Measurements from ENCODE around the gene LIN54.
"Not testable (repeated sequence)": the region's sequence is repeated elsewhere in the genome, so short reads cannot be mapped to it uniquely, and the experiment has no call there.

LIN54 gene

DNA sequence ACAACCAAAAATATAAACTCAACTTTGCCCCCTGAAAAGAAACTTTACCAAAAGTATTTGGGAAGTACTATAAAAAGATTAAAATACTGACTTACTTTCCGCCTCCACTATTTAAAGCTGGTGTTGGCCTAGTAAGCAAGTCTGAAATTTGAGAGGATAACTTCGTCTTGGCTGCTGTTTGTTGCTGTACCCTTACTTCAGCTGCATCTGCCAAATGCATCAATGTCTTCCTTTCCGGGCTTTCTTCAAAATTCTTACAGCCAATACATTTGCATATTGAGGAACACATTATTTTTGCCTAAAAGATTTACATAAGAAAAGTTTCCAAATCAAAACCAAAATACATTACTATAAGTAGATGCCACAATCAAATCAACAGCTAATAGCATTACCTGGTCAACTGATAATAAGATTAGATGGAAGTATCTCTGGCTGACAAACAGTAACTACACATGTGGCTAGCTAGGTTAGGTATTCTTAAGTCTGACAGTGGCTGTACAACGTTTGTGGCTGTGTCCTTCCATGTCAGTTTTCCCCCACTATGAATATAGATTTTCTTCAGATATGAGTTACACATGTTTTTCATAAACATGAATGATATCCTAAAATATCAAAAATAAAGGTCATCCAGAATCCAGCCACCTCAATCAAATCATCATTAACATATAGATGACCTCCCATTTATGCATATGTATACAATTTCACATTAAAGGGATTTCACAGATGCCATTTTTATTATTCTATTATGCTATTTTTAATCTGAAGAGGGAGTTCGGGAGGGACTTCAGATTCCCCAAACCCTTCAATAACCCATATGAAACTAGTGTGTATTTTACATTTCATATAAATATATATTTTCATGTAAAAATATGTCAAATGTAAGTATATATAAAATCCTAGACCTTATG, 79.5 kb downstream of the LIN54 start:
- DNase-seq: no peak

DNA sequence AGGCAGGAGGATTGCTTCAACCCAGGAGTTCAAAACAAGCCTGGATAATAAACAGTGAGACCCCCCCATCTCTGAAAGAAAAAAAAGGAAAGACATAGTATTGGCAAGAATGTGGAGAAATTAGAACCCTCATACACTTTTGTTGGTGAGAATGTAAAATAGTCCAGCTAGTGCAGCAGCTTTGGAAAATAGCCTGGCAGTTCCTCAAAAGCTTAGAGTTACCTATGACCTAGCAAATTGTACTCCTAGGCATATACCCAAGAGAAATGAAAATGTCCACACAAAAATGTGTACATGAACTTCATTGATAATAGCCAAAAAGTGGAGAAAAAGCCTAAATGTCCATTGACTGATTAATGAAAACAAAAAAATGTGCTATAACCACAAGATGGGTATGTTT, 88.8 kb downstream of the LIN54 start:
- DNase-seq: no peak

DNA sequence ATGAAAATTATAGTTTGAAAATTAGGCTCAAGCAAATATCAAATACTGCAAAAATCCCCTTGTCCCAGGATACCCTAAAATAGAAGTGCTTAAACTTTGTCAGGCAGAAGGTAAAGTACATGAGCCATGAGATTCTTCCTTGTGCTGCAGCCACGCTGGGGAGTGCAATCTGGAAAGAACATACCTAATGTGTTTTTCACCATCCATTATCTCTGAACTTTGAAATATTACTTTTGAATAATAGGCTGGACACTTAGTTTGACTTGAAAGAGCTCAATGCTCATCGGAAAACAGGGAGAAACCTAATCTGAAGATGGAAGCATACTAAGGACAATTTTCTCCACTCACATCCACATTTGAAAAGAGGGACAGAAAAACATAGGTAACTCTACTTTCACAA, 91.2 kb downstream of the LIN54 start:
- DNase-seq: no peak

DNA sequence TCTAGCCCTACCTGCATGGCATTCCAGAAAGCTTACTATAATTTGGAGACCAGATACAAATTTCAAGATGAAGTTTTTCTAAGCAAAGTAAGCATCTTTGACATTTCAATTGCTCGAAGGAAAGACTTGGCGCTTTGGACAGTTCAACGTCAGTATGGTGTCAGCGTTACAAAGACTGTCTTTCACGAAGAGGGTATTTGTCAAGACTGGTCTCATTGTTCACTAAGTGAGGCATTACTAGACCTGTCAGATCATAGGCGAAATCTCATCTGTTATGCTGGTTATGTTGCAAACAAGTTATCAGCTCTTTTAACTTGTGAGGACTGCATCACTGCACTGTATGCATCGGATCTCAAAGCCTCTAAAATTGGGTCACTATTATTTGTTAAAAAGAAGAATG, 92.5 kb downstream of the LIN54 start:
- no peak for DNase-seq

DNA sequence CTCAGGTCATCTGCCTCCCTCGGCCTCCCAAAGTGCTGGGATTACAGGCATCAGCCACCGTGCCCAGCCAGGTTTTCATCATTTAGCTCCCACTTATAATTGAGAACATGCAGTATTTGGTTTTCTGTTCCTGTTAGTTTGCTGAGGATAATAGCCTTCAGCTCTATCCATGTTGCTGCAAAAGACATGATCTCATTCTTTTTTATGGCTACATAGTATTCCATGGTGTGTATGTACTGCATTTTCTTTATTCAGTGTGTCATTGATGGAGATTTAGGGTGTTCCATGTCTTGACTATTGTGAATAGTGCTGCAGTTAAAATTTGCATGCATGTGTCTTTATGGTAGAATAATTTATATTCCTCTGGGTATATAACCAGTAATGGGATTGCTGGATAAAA, 96.7 kb downstream of the LIN54 start:
- DNase-seq: not testable (repeated sequence)

DNA sequence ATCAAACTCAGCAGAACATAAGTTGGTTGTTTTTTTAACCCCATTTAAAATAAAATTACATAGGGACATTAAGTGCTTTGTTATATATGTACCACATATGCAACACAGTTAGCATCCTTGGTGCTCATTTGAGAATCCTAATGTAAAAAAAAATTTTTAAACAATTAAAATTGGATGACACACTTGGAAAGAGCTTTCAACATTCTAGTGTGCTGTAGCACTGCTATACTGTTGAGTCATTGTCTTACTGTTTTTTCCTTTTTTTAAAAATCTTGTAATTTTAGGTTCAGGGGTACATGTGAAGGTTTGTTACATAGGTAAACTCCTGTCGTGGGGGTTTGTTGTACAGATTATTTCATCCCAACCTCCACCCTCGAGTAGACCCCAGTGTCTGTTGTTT, 97.3 kb downstream of the LIN54 start:
- no peak for DNase-seq

DNA sequence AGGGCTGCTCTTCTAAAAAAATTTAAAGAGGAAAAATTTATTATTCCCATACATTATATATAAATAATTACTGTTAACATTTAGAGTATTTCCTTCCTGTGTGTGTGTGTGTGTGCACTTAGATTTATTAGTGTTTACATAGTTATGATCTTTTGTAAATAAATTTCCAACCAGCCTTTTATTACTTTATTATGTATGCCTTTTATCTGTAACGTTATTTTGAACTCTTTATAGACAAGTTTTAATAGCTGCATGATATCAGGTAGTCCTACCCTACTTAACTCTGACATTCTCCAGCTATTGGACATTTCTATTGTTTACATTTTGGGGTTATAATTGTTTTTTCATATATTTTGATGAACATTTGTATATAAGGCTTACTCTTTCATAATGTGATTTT, 101.3 kb downstream of the LIN54 start:
- DNase-seq: no peak

DNA sequence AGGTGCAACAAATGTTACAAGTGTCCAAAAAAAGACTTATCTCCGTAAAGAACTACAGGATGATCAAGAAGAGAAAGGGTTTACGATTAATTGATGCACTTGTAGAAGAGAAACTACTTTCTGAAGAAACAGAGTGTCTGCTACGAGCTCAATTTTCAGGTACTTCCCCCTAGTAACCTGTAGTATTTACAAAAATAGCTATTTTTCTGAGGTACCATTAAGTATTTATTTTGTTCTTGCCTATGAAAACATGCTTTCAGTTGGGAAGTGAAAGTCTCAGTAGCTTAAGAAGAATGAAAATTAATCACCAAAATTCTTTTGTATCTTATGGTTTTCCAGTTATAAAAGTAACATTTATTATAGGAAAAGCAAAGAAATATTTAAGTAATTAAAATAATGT, 104.2 kb downstream of the LIN54 start:
- DNase-seq: no peak

DNA sequence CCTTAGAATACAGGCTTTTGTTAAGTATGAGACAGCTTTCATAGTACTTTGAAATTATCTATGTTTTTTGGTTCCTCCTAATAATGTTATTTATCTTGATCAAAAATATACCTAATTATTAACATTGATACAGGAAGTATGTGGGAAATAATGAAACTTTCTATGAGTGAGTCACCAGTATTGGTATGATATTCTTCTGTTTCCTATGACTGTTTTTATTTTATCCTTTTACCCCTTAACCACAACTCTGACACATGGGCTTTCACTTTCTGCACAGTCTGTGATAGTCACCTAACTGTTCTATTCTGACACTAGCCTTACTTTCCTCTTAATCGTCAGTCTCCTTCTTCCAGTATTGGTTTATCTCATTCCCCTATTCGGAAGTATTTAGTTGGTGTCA, 105.4 kb downstream of the LIN54 start:
- no peak for DNase-seq

DNA sequence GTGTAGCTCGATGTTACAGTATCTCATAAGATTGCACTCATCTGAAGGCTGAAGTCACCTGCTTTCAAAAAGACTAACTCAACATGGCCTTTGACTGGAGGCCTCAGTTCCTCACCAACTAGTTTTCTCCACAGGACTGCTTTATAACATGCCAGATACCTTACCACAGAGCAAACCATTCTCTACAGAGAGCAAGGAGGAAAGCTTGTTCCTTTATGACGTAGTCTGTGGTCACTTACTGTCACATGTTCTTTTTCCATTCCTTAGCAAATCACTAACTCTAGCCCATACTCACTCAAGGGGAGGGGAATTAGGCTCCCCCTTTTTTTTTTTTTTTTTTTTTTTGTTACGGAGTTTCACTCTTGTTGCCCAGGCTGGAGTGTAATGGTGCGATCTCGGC, 106.9 kb downstream of the LIN54 start:
- DNase-seq: no peak

DNA sequence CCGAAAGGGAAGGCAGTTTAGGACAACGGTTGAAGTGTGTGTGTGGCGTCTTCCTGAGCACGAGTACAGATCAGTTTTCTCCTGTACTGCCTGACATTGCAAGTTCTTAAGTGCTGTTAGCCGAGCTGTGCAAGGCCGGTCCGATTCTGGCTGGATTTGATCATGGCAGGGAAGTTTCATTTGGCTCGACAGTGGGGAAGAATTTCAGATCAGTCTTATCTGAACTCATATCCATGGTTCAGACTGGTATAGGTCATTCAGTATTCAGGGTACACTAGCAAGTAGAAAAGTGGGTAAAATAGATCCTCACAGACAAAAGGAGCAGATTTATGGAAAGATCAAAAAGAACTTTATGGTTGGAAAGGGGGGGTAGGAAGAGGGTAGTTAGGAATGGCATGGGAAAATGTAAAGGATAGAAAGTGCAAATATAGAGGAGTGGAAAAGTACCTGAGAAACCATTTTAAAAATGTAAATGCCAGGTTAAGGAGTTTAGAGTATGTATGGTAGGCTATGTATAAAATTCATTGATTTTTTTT, 109.4 kb downstream of the LIN54 start:
- DNase-seq: no peak

DNA sequence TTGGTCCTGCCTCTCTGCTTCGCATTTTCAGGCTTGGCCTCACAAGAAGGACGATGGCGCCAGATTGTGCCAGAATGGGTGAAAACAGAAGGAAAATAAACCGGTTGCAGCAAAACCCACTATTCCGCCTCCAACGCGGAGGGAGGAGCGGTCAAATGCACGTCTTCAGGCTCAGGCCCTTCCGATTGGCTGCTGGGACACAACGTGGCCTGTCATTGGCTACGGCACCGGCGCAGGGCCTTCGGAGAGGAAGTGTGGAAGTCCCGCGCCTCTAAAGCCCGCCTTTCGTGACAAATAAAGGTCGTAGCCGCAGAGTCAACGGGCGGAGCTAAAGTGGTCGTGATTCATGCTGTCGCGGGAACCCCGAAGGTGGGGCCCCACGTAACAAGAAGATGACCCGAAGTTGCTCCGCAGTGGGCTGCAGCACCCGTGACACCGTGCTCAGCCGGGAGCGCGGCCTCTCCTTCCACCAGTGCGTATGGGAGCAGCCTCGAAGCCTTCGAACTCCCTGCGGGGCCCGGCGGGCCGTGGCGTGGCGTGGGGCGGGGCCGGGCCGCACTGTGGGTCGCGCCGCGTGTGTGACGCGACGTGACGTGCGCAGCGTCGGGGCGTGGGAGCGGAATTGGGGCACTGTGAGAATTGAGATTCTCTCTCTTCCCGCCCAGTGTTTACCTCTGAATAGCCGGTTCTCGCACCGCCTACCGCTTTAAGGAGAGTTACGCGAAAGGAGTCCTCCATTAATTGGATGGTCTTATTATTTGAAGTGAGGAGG, 110.0 kb downstream of the LIN54 start, which contains the start of gene THAP9:
Gene THAP9 (plus strand): TSS at position 325 of the 772 bp plus-strand sequence. CDS start 68 bp downstream, at position 393.
- peak; percentile 96 for DNase-seq

DNA sequence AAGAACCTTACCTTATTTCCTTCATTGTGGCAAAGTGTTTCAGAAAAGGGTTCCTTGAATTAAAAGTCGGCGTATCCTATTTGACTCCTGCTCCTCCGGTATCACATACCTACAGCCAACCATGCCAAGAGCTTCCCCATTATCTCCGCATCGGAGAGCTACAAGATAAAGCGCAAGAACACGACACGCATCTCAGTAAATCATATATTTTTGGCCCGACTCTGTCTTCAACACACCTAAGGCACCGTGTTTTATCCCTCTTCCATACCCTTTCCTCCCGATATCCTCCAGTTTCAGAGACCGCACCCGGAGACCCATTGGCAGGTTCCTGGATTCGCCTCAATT, 110.6 kb downstream of the LIN54 start:
- DNase-seq: no peak

DNA sequence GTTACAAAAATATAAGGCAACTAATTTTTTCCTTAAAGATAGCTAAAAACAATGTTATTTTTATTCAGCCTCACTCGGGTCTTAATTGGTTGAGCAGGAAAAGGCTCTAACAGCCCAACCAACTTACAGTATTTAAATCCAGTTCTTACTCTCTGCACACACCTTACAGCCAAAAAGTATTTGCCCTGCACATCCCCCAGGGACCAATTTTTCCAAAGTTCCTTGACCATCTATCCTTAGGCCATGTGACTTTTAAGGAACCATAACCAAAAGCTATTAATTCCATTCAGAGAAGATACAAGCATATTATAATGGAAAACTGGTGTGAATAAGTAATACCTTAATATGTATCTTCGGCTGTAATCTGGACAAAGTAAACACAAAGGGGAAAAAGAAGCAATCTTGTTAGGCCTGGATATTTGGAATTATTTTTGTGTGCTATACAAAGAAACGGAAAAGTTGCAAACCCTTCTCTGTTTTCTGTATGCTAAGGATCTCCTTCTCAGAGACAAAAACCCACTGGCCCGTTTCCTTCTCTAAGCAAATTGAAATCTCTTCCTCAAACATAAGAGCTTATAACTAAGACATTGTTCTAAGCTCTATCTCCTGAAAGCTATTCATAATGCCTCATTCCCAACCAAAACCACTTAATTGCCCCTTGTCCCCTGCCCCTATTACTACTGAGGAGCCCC, 111.1 kb downstream of the LIN54 start:
- no peak for DNase-seq

DNA sequence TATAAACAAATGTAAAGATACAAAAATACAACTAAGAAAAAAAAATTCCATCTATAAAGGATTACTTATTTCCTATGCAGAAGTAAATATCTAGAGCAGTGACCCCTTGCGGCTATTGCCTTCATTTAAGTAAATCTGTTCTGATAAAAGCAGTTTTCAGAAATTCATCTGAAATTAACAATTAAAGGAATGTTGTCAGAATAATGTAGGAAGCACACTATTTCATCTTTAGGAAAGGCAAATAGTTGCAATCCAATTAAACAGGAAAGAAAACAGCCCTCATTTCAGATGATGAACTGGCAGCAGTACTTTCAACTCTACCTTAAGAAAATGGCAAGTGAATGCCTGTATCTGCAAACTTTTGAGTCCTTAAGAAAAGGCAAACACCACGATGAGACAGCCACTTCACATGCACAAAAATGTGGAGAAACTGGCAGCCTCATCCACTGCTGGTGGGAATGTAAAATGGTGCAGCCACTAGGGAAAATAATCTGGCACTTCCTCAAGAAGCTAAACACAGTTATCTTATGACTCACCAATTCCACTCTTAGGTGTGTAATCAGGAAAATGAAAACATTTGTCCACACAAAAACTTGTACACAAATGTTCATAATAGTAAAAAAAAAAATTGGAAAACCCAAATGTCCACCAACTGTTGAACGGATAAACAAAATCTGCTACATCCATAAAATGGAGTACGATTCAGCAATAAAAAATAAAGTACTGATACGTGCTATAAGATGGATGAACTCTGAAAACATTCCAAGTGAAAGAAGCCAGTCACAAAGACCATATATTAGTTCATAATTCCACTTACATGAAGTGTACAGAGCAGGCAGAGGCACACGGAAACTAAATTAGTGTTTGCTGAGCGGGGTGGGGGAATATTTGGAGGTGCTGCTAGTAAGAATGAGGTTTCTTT, 112.0 kb downstream of the LIN54 start:
- no peak for DNase-seq

DNA sequence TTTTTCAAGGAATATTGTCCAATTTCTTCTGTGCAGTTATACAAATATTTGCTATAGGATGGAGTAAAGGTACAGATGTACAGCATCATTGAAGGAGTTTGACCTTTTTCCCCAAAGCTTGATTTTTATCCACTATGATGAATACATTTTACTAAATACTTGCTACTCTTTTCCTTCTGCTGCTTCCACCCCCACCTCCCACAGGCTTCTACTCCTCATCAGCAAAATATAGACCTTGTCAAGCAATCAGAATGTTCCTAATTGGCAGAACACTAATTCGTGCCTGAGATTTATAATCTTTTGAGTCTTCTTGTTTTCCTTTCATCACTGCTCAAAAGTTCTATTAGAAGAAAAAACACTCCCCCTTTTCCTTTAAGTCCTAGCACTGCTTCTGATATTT, 113.9 kb downstream of the LIN54 start:
- DNase-seq: no peak

DNA sequence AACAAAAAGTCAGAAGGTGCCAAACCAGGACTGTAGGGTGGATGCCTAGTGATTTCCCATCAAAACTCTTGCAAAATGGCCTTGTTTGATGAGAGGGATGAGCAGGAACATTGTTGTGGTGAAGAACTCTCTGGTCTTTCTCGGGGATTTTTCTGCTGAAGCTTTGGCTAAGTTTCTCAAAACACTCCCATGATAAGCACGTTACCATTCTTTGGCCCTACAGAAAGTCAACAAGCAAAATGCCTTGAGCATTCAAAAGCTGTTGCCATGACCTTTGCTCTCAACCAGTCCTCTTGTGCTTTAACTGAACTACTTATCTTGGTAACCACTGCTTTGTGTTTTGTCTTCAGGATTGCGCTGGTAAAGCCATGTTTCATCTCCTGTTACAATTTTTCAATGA, 116.7 kb downstream of the LIN54 start:
- no peak for DNase-seq

DNA sequence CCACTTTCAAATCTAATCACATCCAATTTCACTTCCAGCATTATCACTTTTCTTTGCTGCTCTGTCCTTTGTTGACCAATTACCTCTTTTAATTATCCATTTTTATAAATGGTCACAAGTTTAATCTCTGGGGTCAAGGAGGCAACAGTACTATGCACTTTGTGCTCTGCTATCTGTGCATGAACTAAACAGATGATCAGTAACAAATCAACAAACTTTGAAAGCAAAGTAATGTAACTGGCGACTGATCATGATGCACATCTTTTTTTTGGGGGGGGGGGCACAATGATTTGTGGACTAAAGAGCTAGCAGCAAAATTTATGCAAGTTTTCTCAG, 118.2 kb downstream of the LIN54 start:
- DNase-seq: no peak

DNA sequence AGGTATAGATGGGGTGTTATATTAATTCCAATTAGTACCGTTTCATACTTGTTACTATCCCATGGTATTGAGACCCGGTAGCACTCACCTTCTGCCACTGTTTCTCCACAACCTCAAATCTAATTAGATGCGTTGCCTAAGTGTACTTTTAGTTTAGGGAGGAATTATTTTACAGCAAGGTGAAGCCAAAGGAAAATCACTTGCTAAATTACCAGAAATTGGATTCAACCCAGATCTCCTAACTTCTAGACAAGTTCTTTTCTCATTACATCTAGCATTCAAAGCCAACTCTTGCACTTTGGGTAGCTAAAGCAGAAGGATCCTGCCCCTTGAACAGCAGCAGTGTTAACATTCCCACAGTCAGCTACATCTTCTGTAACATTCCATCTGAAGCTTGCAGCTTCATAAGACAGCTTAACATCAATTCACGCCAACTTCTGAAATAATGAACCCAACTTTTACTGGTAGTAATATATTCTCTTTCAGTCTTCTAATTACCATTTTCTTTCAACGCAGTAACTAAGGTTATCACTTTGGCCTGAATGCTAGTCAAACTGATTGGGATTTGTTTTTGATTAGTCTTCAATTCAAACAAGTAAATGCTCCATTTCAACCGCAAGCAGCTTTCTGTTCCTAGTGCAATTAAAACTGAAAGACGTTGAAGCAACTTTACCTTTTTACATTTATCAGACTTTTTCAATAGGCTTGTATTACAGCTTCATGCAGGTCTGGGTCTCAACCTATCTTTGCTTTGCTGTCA, 118.7 kb downstream of the LIN54 start:
- DNase-seq: peak; percentile 28

DNA sequence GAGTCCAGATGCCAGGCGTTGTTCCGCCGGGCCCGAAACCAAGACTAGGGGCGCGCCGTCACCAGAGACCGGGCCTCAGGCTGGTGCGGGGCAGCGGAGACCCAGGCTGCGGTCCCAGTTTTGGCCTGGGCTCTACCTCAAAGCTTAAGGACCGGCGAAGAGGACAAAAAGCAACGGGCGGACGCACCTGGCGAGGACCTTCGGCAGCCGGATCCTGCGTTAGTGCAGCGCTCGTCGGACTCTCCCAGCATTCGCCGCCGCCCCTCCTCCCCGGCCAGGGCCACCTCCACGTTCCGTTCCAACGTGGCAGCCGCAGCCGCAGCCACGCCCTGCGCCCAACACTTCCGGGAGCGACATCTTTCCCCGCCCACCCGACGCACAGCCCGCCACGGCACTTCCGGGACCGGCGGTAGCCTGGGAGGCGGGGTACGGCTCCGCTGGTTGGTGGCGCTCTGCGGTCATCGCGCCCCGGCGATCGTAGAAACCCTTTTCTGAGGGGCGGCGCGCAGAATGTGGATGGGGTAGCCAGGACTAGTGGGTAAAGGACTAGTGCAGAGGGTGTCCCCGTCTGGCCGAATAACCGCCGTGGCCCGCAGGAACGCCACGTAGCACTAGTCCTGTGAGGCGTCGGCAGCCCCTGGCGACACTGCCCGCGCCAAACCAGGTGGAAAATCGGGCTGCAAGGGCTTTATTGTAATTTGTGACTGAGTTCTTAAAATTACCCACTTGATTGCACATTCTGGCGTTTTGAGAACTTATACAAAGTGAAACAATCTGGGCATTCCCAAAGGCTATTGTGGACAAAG, 119.5 kb downstream of the LIN54 start, which contains the start of gene SEC31A:
Gene SEC31A (minus strand): TSS at position 253 of the 806 bp plus-strand sequence. CDS start 9,217 bp downstream, outside the sequence.
- peak; percentile 71 for DNase-seq

DNA sequence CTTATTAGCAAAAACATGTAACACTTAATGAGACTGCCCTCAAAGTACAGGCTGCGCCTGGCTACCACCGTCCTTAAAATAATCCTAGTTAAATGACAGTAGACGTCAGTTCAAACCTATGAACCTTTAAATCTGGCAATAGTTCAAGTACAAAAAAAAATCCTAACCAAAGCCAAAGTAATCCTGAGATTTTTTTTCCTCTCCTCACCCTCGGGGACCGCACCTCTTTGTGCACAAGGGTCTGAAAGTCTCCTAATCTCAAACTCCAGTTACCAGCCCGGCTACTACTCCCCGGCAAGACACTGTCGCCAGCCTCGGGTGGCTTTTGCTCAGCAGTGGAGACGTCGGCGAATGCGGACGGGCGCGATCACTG, 120.1 kb downstream of the LIN54 start:
- no peak for DNase-seq

Measured in DMS 273 treated with DMSO at 0.1 percent for 48 hours (cell line).